Ishikawa (cell line): Measurements from ENCODE around the gene NPLOC4.

Source experiments
- CEBPB ChIP-seq: IDR thresholded peaks from 2 replicates; pipeline ENCODE4 v1.6.1; 2012
- CREB1 ChIP-seq: IDR thresholded peaks from 2 replicates; pipeline ENCODE4 v1.6.1; 2012; ENCODE audit warnings: low read depth
- EGR1 ChIP-seq: IDR thresholded peaks from 2 replicates; pipeline ENCODE4 v1.6.1; 2012
- EP300 ChIP-seq: IDR thresholded peaks from 2 replicates; pipeline ENCODE4 v1.6.1; 2012; ENCODE audit warnings: borderline replicate concordance
- FOXM1 ChIP-seq: IDR thresholded peaks from 2 replicates; pipeline ENCODE4 v1.6.1; 2012; ENCODE audit warnings: low read depth, borderline replicate concordance
- MAX ChIP-seq: IDR thresholded peaks from 2 replicates; pipeline ENCODE4 v1.6.1; 2012
- NFIC ChIP-seq: IDR thresholded peaks from 2 replicates; pipeline ENCODE4 v1.6.1; 2012
- RAD21 ChIP-seq: IDR thresholded peaks from 2 replicates; pipeline ENCODE4 v1.6.1; 2012; ENCODE audit warnings: low read depth
- REST ChIP-seq: IDR thresholded peaks from 2 replicates; pipeline ENCODE4 v1.6.1; 2012; ENCODE audit warnings: low read depth, mild to moderate bottlenecking
- TAF1 ChIP-seq: IDR thresholded peaks from 2 replicates; pipeline ENCODE4 v1.6.1; 2012; ENCODE audit warnings: low read depth, mild to moderate bottlenecking
- TCF12 ChIP-seq: IDR thresholded peaks from 2 replicates; pipeline ENCODE4 v1.6.1; 2012; ENCODE audit warnings: low read depth
- TEAD4 ChIP-seq: IDR thresholded peaks from 2 replicates; pipeline ENCODE4 v1.6.1; 2012
- USF1 ChIP-seq: IDR thresholded peaks from 2 replicates; pipeline ENCODE4 v1.6.1; 2012
- YY1 ChIP-seq: IDR thresholded peaks from 2 replicates; pipeline ENCODE4 v1.6.1; 2012; ENCODE audit warnings: low read depth
- ZBTB7A ChIP-seq: IDR thresholded peaks from 2 replicates; pipeline ENCODE4 v1.6.1; 2012; ENCODE audit warnings: low read depth

Gene NPLOC4

GRCh38 chr17:81537856-81538555 lies 98.9 kb downstream of the NPLOC4 start:
- TF ChIP-seq CREB1 (no peak), ZBTB7A (no peak), MAX (no peak), FOXM1 (no peak), USF1 (no peak), TCF12 (no peak), RAD21 (no peak), YY1 (no peak), EP300 (no peak), REST (no peak), TEAD4 (no peak), EGR1 (no peak), TAF1 (no peak), NFIC (no peak), CEBPB (no peak)

- TF ChIP-seq CREB1 (no peak), TAF1 (no peak), CEBPB (no peak), TEAD4 (no peak), ZBTB7A (0 out of 2 replicates have a peak, but pooled peaks have one; percentile 39), YY1 (no peak), NFIC (no peak), EGR1 (no peak), REST (no peak), EP300 (no peak), TCF12 (no peak), RAD21 (peak; percentile 64), USF1 (peak; percentile 68)
Measured at GRCh38 chr17:81537343-81537855, 99.5 kb downstream of the NPLOC4 start.

GRCh38 chr17:81536299-81537290 lies 100.3 kb downstream of the NPLOC4 start:
- TF ChIP-seq ZBTB7A (0 out of 2 replicates have a peak, but pooled peaks have one; percentile 11), EGR1 (no peak)

GRCh38 chr17:81535480-81536298 lies 101.2 kb downstream of the NPLOC4 start:
- TF ChIP-seq CREB1 (no peak), EP300 (no peak), CEBPB (no peak), EGR1 (no peak), USF1 (no peak), TCF12 (no peak), ZBTB7A (no peak), TAF1 (no peak), TEAD4 (no peak), RAD21 (no peak), NFIC (no peak), REST (no peak), FOXM1 (no peak), MAX (no peak), YY1 (no peak)
